Measurements from ENCODE around the gene EDDM13.

EDDM13 gene

GRCh38 chr19:56356944-56357343 lies 84.4 kb downstream of the EDDM13 start:
- no peak for TF ChIP-seq CTCF (IDR thresholded peaks at IDR 0.05; ENCODE audit: control insufficient read depth, extremely low read depth, insufficient read depth)
- H3K4me3 ChIP-seq (ENCODE audit: low read depth, low read length): no peak overlapping the region
- no peak for DNase-seq (ENCODE audit: low read depth)

Data from LNCaP clone FGC (cell line).